ENCODE measurements around the gene BTBD17. TPM values are rescaled to one million over a fixed set of nuclear protein-coding genes. Genes with fewer than 3 reads are reported as not detected.
A peak's percentile ranks its signal among the peaks of the same experiment; 100 is the strongest.

BTBD17 gene
- total and polyA plus RNA-seq, 2 experiments from 2014 or later, result 1.9 to 5.0 TPM

DNA sequence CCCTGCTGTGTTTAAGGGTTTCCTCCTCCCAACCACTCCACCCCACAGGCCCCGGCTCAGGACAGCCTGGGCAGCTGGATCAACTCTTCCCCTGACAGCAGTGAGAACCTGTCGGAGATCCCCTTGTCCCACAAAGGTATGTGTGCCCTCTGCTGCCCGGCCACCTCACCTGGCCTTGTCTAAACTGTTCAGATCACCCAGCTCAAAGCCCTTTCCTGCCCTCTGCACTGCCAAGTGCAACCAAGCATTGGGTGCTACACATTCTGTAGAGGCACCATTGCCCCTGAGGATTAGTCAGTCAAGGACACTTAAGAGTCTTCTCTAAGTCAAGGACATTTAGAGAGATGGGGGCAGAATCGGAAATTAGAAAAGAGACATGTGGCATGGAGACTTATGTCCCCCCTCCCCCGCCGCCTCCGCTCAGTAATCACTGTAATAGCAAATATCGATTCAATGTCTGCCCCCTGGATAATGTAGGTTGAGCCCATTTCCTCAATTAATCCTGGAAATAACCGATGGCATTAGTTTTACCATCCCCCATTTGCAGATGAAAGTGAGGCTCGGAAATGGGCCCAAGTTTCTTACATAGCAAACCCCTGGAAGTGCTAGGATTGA, 8.1 kb downstream of the BTBD17 start (continued):
- TF ChIP-seq, protein P1, sequence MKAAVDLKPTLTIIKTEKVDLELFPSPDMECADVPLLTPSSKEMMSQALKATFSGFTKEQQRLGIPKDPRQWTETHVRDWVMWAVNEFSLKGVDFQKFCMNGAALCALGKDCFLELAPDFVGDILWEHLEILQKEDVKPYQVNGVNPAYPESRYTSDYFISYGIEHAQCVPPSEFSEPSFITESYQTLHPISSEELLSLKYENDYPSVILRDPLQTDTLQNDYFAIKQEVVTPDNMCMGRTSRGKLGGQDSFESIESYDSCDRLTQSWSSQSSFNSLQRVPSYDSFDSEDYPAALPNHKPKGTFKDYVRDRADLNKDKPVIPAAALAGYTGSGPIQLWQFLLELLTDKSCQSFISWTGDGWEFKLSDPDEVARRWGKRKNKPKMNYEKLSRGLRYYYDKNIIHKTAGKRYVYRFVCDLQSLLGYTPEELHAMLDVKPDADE (IDR thresholded peaks at IDR 0.05), result no peak
- TF ChIP-seq, protein P2, sequence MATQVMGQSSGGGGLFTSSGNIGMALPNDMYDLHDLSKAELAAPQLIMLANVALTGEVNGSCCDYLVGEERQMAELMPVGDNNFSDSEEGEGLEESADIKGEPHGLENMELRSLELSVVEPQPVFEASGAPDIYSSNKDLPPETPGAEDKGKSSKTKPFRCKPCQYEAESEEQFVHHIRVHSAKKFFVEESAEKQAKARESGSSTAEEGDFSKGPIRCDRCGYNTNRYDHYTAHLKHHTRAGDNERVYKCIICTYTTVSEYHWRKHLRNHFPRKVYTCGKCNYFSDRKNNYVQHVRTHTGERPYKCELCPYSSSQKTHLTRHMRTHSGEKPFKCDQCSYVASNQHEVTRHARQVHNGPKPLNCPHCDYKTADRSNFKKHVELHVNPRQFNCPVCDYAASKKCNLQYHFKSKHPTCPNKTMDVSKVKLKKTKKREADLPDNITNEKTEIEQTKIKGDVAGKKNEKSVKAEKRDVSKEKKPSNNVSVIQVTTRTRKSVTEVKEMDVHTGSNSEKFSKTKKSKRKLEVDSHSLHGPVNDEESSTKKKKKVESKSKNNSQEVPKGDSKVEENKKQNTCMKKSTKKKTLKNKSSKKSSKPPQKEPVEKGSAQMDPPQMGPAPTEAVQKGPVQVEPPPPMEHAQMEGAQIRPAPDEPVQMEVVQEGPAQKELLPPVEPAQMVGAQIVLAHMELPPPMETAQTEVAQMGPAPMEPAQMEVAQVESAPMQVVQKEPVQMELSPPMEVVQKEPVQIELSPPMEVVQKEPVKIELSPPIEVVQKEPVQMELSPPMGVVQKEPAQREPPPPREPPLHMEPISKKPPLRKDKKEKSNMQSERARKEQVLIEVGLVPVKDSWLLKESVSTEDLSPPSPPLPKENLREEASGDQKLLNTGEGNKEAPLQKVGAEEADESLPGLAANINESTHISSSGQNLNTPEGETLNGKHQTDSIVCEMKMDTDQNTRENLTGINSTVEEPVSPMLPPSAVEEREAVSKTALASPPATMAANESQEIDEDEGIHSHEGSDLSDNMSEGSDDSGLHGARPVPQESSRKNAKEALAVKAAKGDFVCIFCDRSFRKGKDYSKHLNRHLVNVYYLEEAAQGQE (IDR thresholded peaks at IDR 0.05; ENCODE audit: unreplicated experiment), result no peak
- TF ChIP-seq ZNF114 (CRISPR knock-in tag; IDR thresholded peaks at IDR 0.05), result no peak
- no peak for TF ChIP-seq EZH2phosphoT487 (IDR thresholded peaks at IDR 0.05; ENCODE audit: unreplicated experiment)

DNA sequence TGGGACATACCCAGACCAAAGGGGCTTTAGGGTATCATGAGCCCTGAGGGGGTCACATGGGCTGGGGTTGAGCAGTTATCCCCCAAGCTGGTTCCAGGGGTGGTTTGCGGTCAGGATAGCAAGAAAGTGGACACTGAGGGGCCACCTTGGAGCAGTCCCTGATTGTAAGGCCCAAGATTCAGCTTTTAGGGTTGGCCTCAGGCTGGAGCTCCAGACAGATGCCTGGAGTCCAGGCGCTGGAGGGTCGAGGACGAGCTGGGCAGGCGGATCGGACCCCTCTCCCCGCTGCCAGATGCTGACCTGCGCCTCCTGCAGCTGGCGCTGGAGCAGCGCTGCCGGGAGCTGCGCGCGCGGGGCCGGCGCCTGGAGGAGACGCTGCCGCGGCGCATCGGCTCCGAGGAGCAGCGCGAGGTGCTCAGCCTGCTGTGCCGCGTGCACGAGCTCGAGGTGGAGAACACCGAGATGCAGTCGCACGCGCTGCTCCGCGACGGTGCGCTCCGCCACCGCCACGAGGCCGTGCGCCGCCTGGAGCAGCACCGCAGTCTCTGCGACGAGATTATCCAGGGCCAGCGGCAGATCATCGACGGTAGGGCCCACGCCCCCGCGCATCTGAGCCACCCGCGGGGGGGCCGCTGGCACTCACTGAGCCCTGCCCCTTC, 10.0 kb downstream of the BTBD17 start:
- Mint-ChIP-seq H3K4me3 (peak overlapping the region; percentile 40; the same call in 2 of the 3 replicates), H3K27me3 (ENCODE audit: insufficient read depth, low read depth, poor library complexity) (peaks cover 53% of the 10 kb centered on the region), H3K4me1 (peaks cover 9% of the 10 kb centered on the region), H3K36me3 (ENCODE audit: low read depth) (no peaks in the 10 kb centered on the region), H3K27ac (no peak overlapping the region), H3K9me3 (no peaks in the 10 kb centered on the region)
- no peak overlapping the region for H3K27ac ChIP-seq (ENCODE audit: low read depth)
- H3K27me3 ChIP-seq (ENCODE audit: insufficient read depth), result peaks cover 60% of the 10 kb centered on the region
- H3K9me2 ChIP-seq (ENCODE audit: insufficient read depth), result no peaks in the 10 kb centered on the region
- H3K36me3 ChIP-seq (ENCODE audit: insufficient read depth), result no peaks in the 10 kb centered on the region
- peak overlapping the region; percentile 87 for H2AFZ ChIP-seq
- no peaks in the 10 kb centered on the region for H3K79me2 ChIP-seq (replicated peaks; ENCODE audit: insufficient read depth)
- H4K20me1 ChIP-seq (replicated peaks; ENCODE audit: insufficient read depth), result no peaks in the 10 kb centered on the region; the same call in 1 of the 2 replicates
- H3K4me1 ChIP-seq (ENCODE audit: insufficient read depth), result peaks cover 4% of the 10 kb centered on the region; the same call in 1 of the 2 replicates
- peak overlapping the region; percentile 47; the same call in 1 of the 2 replicates for H3K4me3 ChIP-seq
- TF ChIP-seq, protein P2 (IDR thresholded peaks at IDR 0.05; ENCODE audit: unreplicated experiment), result no peak
- TF ChIP-seq EZH2 (IDR thresholded peaks at IDR 0.05; ENCODE audit: low read depth, unreplicated experiment) (no peak), EZH2phosphoT487 (IDR thresholded peaks at IDR 0.05; ENCODE audit: unreplicated experiment) (no peak), ZNF331 (CRISPR knock-in tag; IDR thresholded peaks at IDR 0.05; ENCODE audit: low read depth) (no peak), CREB1 (CRISPR knock-in tag; IDR thresholded peaks at IDR 0.05; ENCODE audit: low read depth) (peak; percentile 50; the same call in 1 of the 2 replicates), JUNB (IDR thresholded peaks at IDR 0.05; ENCODE audit: unreplicated experiment) (no peak), ZNF114 (CRISPR knock-in tag; IDR thresholded peaks at IDR 0.05) (no peak)
- TF ChIP-seq, protein P1 (IDR thresholded peaks at IDR 0.05), result no peak
- TF ChIP-seq, protein P3, sequence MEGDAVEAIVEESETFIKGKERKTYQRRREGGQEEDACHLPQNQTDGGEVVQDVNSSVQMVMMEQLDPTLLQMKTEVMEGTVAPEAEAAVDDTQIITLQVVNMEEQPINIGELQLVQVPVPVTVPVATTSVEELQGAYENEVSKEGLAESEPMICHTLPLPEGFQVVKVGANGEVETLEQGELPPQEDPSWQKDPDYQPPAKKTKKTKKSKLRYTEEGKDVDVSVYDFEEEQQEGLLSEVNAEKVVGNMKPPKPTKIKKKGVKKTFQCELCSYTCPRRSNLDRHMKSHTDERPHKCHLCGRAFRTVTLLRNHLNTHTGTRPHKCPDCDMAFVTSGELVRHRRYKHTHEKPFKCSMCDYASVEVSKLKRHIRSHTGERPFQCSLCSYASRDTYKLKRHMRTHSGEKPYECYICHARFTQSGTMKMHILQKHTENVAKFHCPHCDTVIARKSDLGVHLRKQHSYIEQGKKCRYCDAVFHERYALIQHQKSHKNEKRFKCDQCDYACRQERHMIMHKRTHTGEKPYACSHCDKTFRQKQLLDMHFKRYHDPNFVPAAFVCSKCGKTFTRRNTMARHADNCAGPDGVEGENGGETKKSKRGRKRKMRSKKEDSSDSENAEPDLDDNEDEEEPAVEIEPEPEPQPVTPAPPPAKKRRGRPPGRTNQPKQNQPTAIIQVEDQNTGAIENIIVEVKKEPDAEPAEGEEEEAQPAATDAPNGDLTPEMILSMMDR (conservative IDR thresholded peaks at IDR 0.05; ENCODE audit: low read depth in 2 of 2), result peak; percentile 31 to 58
- H3K4me2 ChIP-seq, result peak overlapping the region; percentile 71; the same call in 1 of the 2 replicates
- DNase-seq (ENCODE audit: low spot score) (peak; percentile 85), ATAC-seq (peak; percentile 72)
- H3F3A ChIP-seq (replicated peaks; ENCODE audit: low read depth), result no peaks in the 10 kb centered on the region

All from GM23338 (cell line).